ACC112 (cell line): ENCODE data around the gene PSAP.
"Not testable (repeated sequence)": the region's sequence is repeated elsewhere in the genome, so short reads cannot be mapped to it uniquely, and the experiment has no call there.

Source experiments
- H2AFZ ChIP-seq: fragments of 200-600 bp; sonication (generic); one replicate; pipeline ENCODE4 v1.6.0; 2017; ENCODE audit warnings: antibody characterized with exemption, low read length; ENCODE audit not compliant: unreplicated experiment
- H3K27ac ChIP-seq: fragments of 200-600 bp; sonication (generic); 2 replicates; pipeline ENCODE4 v1.5.1; 2014; ENCODE audit warnings: low read depth, mild to moderate bottlenecking, antibody characterized with exemption, low read length, moderate library complexity
- H3K27me3 ChIP-seq: fragments of 200-600 bp; sonication (generic); 2 replicates; pipeline ENCODE4 v1.6.1; 2014; ENCODE audit warnings: mild to moderate bottlenecking, antibody characterized with exemption, low read length, moderate library complexity, mixed read lengths; ENCODE audit not compliant: insufficient read depth
- H3K36me3 ChIP-seq: fragments of 200-600 bp; sonication (generic); 2 replicates; pipeline ENCODE4 v1.6.1; 2016; ENCODE audit warnings: mild to moderate bottlenecking, antibody characterized with exemption, low read length, moderate library complexity, mixed read lengths; ENCODE audit not compliant: insufficient read depth
- H3K4me1 ChIP-seq: fragments of 200-600 bp; sonication (generic); one replicate; pipeline ENCODE4 v1.6.1; 2016; ENCODE audit warnings: low read length, mixed read lengths; ENCODE audit not compliant: insufficient read depth, unreplicated experiment, control insufficient read depth
- H3K4me3 ChIP-seq: fragments of 200-600 bp; sonication (generic); 2 replicates; pipeline ENCODE4 v1.5.1; 2014; ENCODE audit warnings: mild to moderate bottlenecking, low read depth, low read length
- H3K79me2 ChIP-seq: fragments of 200-600 bp; sonication (generic); one replicate; pipeline ENCODE4 v1.6.0; 2016; ENCODE audit warnings: low read length; ENCODE audit not compliant: control insufficient read depth, unreplicated experiment, insufficient read depth

Gene PSAP

DNA sequence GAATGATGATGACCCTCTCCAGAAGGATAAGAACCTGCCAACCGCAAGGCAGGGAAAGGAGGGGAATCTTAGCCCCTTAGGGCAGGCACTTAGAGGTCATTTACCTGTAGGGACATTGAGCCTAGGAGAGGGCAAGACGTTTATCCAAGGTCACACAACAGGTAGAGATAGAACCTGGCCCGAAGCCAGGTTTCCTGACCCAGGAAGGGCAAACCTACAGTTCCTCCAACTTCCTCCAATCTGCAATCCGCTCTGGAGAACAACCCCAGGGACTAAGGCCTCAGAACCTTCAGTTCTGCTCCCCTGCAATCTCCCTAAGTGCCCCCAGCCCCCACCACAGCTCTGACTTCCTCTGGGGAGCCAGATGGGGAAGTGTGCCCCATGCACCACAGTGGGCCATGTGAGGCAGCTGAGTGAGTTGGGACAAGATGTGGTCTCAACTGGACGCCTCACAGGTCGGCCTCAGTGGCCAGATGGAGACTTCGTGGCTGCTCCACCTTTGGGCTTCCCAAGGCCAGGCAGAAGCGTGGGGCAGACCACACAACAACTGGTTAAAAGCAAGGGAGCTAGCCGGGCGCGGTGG, 1.4 kb upstream of the PSAP start:
- Histone ChIP-seq H3K36me3 (no peaks in the 10 kb centered on the region; the same call in 1 of the 2 replicates), H3K27ac (no peak overlapping the region), H3K79me2 (peaks cover 36% of the 10 kb centered on the region), H3K4me3 (no peak overlapping the region), H3K27me3 (no peaks in the 10 kb centered on the region), H3K4me1 (peaks cover 17% of the 10 kb centered on the region), H2AFZ (no peak overlapping the region)

- Histone ChIP-seq H3K4me3 (peak overlapping the region; percentile 100), H3K79me2 (peaks cover 45% of the 10 kb centered on the region), H3K4me1 (peaks cover 17% of the 10 kb centered on the region)
- H3K27ac ChIP-seq, H3K27me3 ChIP-seq, H3K36me3 ChIP-seq, H2AFZ ChIP-seq: not testable (repeated sequence)
Measured at GRCh38 chr10:71851465-71852095, 529 bp upstream of the PSAP start.

- no peaks in the 10 kb centered on the region for H3K27me3 ChIP-seq
- H2AFZ ChIP-seq = peak overlapping the region; percentile 20
- H3K4me1 ChIP-seq = peaks cover 17% of the 10 kb centered on the region
- peak overlapping the region; percentile 100 for H3K4me3 ChIP-seq
- H3K79me2 ChIP-seq = peaks cover 58% of the 10 kb centered on the region
- H3K27ac ChIP-seq = peak overlapping the region; percentile 60; the same call in 1 of the 2 replicates
- H3K36me3 ChIP-seq = no peaks in the 10 kb centered on the region; the same call in 1 of the 2 replicates
Measured at GRCh38 chr10:71850021-71850742, 869 bp downstream of the PSAP start.

GRCh38 chr10:71849461-71849908, 1.6 kb downstream of the PSAP start:
- no peak overlapping the region for H3K27ac ChIP-seq

DNA sequence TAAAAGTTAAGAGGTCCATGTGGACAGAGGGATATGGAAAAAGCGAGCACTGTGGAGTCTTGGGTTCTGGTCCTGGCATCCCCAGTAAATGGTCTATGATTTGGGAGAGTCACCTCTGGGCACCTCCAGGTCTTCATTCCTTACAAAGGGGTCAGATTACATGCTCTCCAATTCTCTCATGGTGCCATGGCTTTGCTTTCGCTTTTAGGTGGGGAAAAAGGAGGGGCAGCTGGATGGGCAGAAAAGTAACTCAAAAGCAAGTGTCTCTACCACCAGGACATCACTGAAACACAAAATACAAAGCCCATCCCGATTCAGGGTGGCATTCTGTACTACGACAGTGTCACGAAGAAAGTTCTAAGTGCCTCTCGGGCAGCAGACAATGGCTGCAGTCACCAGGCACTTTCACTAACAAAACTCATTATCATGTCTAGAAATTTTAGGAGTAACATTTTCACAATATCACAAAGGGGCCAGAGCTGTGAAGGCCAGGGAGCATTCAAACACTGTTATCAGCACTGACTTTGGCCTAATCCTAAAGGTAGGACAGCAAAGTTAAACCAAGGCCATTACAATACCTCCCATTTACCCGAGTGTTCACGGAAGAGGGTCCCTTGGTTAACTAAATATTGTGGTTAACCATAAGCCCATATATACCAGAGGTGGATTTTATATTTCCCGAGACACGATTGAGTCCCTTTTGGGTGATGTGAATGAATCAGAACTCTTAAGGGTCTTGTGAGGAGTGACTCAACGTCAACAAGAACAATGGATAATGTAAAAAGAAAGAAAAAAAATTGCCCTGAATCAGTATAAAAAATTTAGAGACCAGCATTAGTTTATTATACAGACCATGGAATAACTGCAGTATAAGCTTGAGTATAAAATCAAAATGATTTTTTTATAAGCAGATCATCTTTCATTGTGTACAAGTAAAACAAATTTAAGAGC, 2.5 kb downstream of the PSAP start:
- Histone ChIP-seq H3K27ac (no peak overlapping the region), H3K4me3 (peak overlapping the region; percentile 100), H3K36me3 (no peaks in the 10 kb centered on the region; the same call in 1 of the 2 replicates), H2AFZ (no peak overlapping the region), H3K27me3 (no peaks in the 10 kb centered on the region), H3K79me2 (peaks cover 73% of the 10 kb centered on the region), H3K4me1 (peaks cover 17% of the 10 kb centered on the region)

More at GRCh38 chr10:71849461-71849908, 1.6 kb downstream of the PSAP start:
- H3K4me3 ChIP-seq = peak overlapping the region; percentile 100
- peaks cover 64% of the 10 kb centered on the region for H3K79me2 ChIP-seq
- no peaks in the 10 kb centered on the region; the same call in 1 of the 2 replicates for H3K36me3 ChIP-seq
- peaks cover 17% of the 10 kb centered on the region for H3K4me1 ChIP-seq
- no peak overlapping the region for H2AFZ ChIP-seq
- H3K27me3 ChIP-seq = no peaks in the 10 kb centered on the region

- H3K4me3 ChIP-seq = no peak overlapping the region
- H3K27ac ChIP-seq = no peak overlapping the region
- H3K4me1 ChIP-seq = peaks cover 17% of the 10 kb centered on the region
- H3K27me3 ChIP-seq = no peaks in the 10 kb centered on the region
- H2AFZ ChIP-seq = no peak overlapping the region
- peaks cover 84% of the 10 kb centered on the region for H3K79me2 ChIP-seq
- no peaks in the 10 kb centered on the region; the same call in 1 of the 2 replicates for H3K36me3 ChIP-seq
Measured at GRCh38 chr10:71847418-71847817, 3.6 kb downstream of the PSAP start.

DNA sequence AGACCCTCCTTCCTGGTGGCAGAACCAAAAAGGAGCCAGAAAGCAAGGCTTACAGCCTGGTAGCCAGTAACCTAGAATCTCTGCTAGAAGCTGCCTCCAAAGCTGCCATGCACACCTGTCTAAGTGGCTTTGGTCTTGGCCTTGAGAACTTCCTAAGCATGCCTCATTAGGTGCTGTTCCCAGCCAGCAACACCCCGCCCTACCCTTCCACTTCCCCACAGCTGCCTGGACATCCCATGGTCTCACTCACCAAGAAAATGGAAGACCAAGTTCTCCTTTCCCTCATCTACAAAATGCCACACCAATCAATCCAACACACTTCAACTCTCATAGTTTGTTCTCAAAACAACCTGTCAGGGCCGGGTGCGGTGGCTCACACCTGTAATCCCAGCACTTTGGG, 4.2 kb downstream of the PSAP start:
- no peak overlapping the region for H3K27ac ChIP-seq
- no peaks in the 10 kb centered on the region; the same call in 1 of the 2 replicates for H3K36me3 ChIP-seq
- H3K4me3 ChIP-seq = no peak overlapping the region
- H3K79me2 ChIP-seq = peaks cover 90% of the 10 kb centered on the region
- H3K4me1 ChIP-seq = peaks cover 17% of the 10 kb centered on the region
- H3K27me3 ChIP-seq = no peaks in the 10 kb centered on the region
- H2AFZ ChIP-seq = no peak overlapping the region

DNA sequence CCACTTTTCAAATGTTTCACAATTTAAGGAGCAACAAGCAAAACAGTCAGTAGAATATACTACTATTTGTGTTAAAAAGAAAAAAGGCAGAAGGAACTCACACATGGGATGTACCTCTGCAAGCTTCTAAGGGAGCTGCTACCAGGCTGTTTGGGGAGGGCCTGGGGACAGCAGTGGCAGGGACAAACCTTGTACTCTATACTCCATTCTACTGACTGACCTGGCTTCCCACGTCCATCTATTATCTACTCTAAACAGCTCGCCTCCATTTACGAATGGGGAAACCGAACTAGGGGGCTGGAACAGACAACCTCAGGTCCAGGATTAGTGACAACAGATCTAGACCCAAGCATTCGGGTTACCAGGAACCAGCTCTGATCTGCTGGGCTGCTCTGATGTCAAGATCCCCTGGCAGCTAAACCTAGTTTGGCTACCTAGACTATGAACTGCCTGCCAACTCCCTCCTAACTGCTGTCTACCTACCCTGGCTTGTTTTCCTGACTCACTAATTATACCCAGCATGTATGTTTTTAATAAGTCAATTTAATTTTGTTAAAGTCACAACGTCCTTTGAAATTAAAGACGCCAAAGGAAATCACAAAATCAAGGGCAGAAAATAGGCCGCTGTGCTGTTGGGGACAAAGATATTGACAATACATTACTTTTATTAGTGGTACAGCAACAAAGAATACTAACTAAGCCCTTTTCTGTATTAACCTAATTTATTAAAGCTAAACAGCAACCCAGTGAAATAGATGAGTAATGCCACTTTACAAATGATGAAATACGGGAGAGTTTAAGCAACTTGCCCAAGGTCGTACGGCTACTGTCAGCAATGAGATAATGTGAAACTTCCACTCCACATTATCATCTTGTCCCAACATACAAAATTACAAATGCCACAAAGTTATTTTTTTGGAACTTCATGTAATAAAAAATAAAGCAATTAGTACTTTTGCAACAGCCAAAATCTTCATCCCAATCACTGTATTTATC, 5.3 kb downstream of the PSAP start:
- Histone ChIP-seq H3K4me1 (peaks cover 23% of the 10 kb centered on the region), H3K27ac (no peak overlapping the region), H3K79me2 (peaks cover 96% of the 10 kb centered on the region)

DNA sequence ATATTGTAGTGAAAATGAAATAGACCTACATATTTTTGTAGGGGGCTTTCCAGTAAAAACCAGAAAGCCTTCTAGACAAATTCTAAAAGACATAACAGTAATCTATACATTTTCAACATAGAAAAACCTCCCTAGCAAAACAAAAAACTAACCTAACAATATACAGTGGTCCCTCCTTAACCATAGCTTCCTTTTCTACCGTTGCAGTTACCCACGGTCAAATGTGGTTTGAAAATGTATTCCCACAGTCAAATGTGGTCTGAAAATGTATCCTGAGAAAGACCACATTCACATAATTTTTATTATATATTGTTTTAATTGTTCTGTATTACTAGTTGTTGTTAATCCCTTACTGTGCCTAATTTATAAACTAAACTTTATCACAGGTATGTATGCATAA, 6.4 kb downstream of the PSAP start:
- H3K79me2 ChIP-seq = peaks cover 95% of the 10 kb centered on the region
- no peak overlapping the region for H3K27ac ChIP-seq
- no peaks in the 10 kb centered on the region for H3K27me3 ChIP-seq
- no peaks in the 10 kb centered on the region; the same call in 1 of the 2 replicates for H3K36me3 ChIP-seq
- H2AFZ ChIP-seq = no peak overlapping the region
- H3K4me3 ChIP-seq = no peak overlapping the region
- peaks cover 32% of the 10 kb centered on the region for H3K4me1 ChIP-seq

More for the DNA sequence above, 5.3 kb downstream of the PSAP start:
- no peaks in the 10 kb centered on the region for H3K27me3 ChIP-seq
- H3K4me3 ChIP-seq = no peak overlapping the region
- no peak overlapping the region for H2AFZ ChIP-seq
- no peaks in the 10 kb centered on the region; the same call in 1 of the 2 replicates for H3K36me3 ChIP-seq
